GM18517 (cell line): ENCODE measurements around the gene SPIRE1.

Experiments used
- ATAC-seq: cut with Tn5 transposase; IDR thresholded peaks from one replicate; pipeline ENCODE4 v1.9.1; 2021; ENCODE audit warnings: mild to moderate bottlenecking, moderate library complexity; ENCODE audit not compliant: unreplicated experiment

Gene SPIRE1

GRCh38 chr18:12455496-12455895, 202.4 kb downstream of the SPIRE1 start:
- ATAC-seq = no peak

GRCh38 chr18:12452784-12453183, 205.1 kb downstream of the SPIRE1 start:
- no peak for ATAC-seq

GRCh38 chr18:12451428-12451827, 206.5 kb downstream of the SPIRE1 start:
- ATAC-seq = no peak

- no peak for ATAC-seq
Measured at GRCh38 chr18:12449051-12449785, 208.7 kb downstream of the SPIRE1 start.

- no peak for ATAC-seq
Measured at GRCh38 chr18:12445554-12445953, 212.4 kb downstream of the SPIRE1 start.

- no peak for ATAC-seq
Measured at GRCh38 chr18:12443551-12443950, 214.4 kb downstream of the SPIRE1 start.

- no peak for ATAC-seq
Measured at GRCh38 chr18:12442946-12443345, 215.0 kb downstream of the SPIRE1 start.

GRCh38 chr18:12441475-12442034, 216.4 kb downstream of the SPIRE1 start:
- ATAC-seq = no peak

- ATAC-seq = no peak
Measured at GRCh38 chr18:12438257-12438656, 219.7 kb downstream of the SPIRE1 start.

GRCh38 chr18:12435867-12436266, 222.0 kb downstream of the SPIRE1 start:
- ATAC-seq = no peak

GRCh38 chr18:12434541-12434929, 223.4 kb downstream of the SPIRE1 start:
- ATAC-seq = no peak

GRCh38 chr18:12433829-12434540, 223.9 kb downstream of the SPIRE1 start:
- ATAC-seq = no peak

- ATAC-seq = no peak
Measured at GRCh38 chr18:12432881-12433280, 225.0 kb downstream of the SPIRE1 start.

- no peak for ATAC-seq
Measured at GRCh38 chr18:12432196-12432595, 225.7 kb downstream of the SPIRE1 start.

- no peak for ATAC-seq
Measured at GRCh38 chr18:12431561-12431960, 226.3 kb downstream of the SPIRE1 start.

GRCh38 chr18:12430137-12430990, 227.5 kb downstream of the SPIRE1 start:
- ATAC-seq = no peak

- ATAC-seq = no peak
Measured at GRCh38 chr18:12429556-12429955, 228.4 kb downstream of the SPIRE1 start.

- no peak for ATAC-seq
Measured at GRCh38 chr18:12428923-12429322, 229.0 kb downstream of the SPIRE1 start.

- ATAC-seq = no peak
Measured at GRCh38 chr18:12426924-12427323, 231.0 kb downstream of the SPIRE1 start.

GRCh38 chr18:12424252-12424651, 233.7 kb downstream of the SPIRE1 start:
- no peak for ATAC-seq

- ATAC-seq = no peak
Measured at GRCh38 chr18:12423820-12424219, 234.1 kb downstream of the SPIRE1 start.
